Tibial artery (tissue), 4 donors: Measurements from ENCODE around the gene AFF4.

Source experiments
- DNase-seq, 2 donors: peaks; one replicate each; pipeline ENCODE4 v3.0.0-alpha.2; 2019
- H3K27ac ChIP-seq, 2 donors: fragments of 200-600 bp; sonication (generic) in 1 of 2; 1 replicate in 1 of 2; 2 replicates in 1 of 2; pipeline ENCODE4 v1.5.1; 2018 to 2019; ENCODE audit warnings: mild to moderate bottlenecking in 1 of 2
- H3K27me3 ChIP-seq, 2 donors: fragments of 200-600 bp; sonication (generic) in 1 of 2; one replicate each; pipeline versions ENCODE4 v1.5.1 to v1.6.0; 2016 to 2019
- H3K36me3 ChIP-seq, 3 donors: fragments of 200-600 bp; sonication (generic) in 2 of 3; one replicate each; pipeline ENCODE4 v1.5.1; 2016 to 2019; ENCODE audit warnings: mild to moderate bottlenecking in 2 of 3
- H3K4me1 ChIP-seq, 4 donors: fragments of 200-600 bp; sonication (generic) in 2 of 4; 1 replicate in 3 of 4; 2 replicates in 1 of 4; pipeline ENCODE4 v1.5.1; 2016 to 2019
- H3K4me3 ChIP-seq, 2 donors: fragments of 200-600 bp; sonication (generic) in 1 of 2; 1 replicate in 1 of 2; 2 replicates in 1 of 2; pipeline ENCODE4 v1.5.1; 2018 to 2019; ENCODE audit warnings: mild to moderate bottlenecking in 2 of 2
- H3K9me3 ChIP-seq, 3 donors: fragments of 200-600 bp; sonication (generic) in 1 of 3; one replicate each; pipeline ENCODE4 v1.5.1; 2016 to 2019
- intact Hi-C: fragments of 100-400 bp; cut with DNase I; formaldehyde crosslinking; loops from one replicate; pipeline ENCODE4 v1.15.0; 2023; ENCODE audit warnings: low total_unique reads
- TF ChIP-seq, protein P1 (sequence below), 2 experiments: fragments of 200-600 bp in 1 of 2; fragments of 450-650 bp in 1 of 2; IDR thresholded peaks; one replicate each; pipeline ENCODE4 v1.5.1; 2017 to 2019; ENCODE audit warnings: antibody characterized with exemption in 2 of 2, mild to moderate bottlenecking in 1 of 2, moderate library complexity in 1 of 2

AFF4 gene

DNA sequence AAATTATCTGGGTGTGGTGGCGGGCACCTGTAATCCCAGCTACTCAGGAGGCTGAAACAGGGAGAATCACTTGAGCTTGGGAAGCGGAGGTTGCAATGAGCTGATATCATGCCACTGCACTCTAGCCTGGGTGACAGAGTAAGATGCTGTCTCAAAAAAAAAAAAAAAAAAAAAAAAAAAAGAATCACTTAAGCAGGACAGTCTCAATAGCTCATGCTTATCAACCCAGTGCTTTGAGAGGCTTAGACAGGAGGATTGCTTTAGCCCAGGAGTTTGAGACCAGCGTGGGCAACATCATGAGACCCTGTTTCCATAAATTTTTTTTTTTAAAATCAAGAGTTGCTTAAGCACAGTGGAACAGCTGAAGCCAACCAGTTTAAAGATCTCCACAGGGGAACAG lies 47.3 kb downstream of the AFF4 start:
- H3K4me1 ChIP-seq = no peaks in the 10 kb centered on the region
- TF ChIP-seq, protein P1, sequence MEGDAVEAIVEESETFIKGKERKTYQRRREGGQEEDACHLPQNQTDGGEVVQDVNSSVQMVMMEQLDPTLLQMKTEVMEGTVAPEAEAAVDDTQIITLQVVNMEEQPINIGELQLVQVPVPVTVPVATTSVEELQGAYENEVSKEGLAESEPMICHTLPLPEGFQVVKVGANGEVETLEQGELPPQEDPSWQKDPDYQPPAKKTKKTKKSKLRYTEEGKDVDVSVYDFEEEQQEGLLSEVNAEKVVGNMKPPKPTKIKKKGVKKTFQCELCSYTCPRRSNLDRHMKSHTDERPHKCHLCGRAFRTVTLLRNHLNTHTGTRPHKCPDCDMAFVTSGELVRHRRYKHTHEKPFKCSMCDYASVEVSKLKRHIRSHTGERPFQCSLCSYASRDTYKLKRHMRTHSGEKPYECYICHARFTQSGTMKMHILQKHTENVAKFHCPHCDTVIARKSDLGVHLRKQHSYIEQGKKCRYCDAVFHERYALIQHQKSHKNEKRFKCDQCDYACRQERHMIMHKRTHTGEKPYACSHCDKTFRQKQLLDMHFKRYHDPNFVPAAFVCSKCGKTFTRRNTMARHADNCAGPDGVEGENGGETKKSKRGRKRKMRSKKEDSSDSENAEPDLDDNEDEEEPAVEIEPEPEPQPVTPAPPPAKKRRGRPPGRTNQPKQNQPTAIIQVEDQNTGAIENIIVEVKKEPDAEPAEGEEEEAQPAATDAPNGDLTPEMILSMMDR (IDR thresholded peaks at IDR 0.05) = no peak
- no peak for DNase-seq
- H3K36me3 ChIP-seq = peaks cover 7 to 61% (median 35%) of the 10 kb centered on the region in 3 donors
- H3K9me3 ChIP-seq = no peaks in the 10 kb centered on the region
- intact Hi-C loops = no loop called here
- no peak overlapping the region for H3K4me3 ChIP-seq
- no peaks in the 10 kb centered on the region for H3K27me3 ChIP-seq
- H3K27ac ChIP-seq = no peak overlapping the region

DNA sequence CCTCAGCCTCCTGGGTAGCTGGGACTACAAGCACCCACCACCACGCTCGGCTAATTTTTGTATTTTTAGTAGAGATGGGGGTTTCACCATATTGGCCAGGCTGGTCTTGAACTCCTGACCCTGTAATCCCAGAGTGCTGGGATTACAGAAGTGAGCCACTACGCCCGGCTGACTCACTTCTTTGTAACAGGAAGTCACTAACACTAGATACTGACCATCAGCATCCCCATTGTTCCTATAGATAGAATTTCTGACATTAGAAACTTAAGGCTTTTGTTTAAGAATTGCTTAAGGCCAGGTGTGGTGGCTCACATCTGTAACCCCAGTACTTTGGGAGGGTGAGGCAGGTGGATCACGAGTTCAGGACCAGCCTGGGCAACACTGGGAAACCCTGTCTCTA lies 47.8 kb downstream of the AFF4 start:
- H3K27ac ChIP-seq = no peak overlapping the region
- H3K4me3 ChIP-seq = no peak overlapping the region
- H3K9me3 ChIP-seq = no peaks in the 10 kb centered on the region
- H3K4me1 ChIP-seq = no peaks in the 10 kb centered on the region
- TF ChIP-seq, protein P1 (IDR thresholded peaks at IDR 0.05) = no peak
- H3K36me3 ChIP-seq = peaks cover 6 to 57% (median 35%) of the 10 kb centered on the region in 3 donors
- intact Hi-C loops = no loop called here
- no peaks in the 10 kb centered on the region for H3K27me3 ChIP-seq
- DNase-seq = no peak

DNA sequence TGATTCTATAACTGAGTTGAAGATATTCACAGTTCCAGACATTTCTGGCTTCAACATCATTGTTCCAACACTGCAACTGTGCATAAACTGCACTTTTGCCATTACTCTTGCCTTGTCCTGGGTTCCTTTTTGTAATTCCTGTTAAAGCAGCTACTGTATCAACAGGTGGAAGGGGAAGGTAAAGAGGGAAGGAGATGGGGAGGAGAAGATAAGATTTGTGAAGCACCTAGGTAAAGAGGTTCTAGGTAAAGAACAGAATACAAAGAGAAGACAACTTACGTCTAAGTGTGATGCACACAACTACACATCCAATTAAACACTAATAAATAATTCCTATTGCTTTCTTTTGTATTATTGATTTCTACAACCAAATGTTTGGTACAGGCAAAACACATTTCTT lies 53.7 kb downstream of the AFF4 start:
- Histone ChIP-seq H3K27me3 (no peaks in the 10 kb centered on the region), H3K36me3 (peaks cover 5 to 32% (median 18%) of the 10 kb centered on the region in 3 donors), H3K9me3 (no peaks in the 10 kb centered on the region), H3K4me1 (peaks cover 0 to 5% (median 0%) of the 10 kb centered on the region in 4 donors), H3K27ac (no peak overlapping the region), H3K4me3 (no peak overlapping the region)
- TF ChIP-seq, protein P1 (IDR thresholded peaks at IDR 0.05) = no peak
- DNase-seq = no peak
- intact Hi-C loops = no loop called here

DNA sequence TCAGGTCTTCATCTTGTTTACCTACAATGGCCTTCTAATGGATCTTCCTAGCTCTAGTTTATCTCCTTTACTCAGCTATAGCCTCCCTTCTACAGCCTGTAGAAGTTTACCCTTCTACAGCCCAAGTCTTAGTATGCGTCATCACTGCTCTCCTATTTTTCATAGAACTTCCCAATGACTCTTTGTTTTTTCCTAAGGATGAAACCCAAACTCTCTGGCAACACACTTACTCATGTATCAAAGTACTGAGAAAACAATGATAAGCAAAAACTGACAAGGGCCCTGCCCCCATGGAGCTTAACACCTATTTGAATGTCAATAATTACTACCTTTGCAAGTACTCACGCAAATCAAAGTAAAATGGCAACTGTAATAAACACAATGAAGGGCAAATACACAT lies 56.3 kb downstream of the AFF4 start:
- intact Hi-C loops = no loop called here
- no peaks in the 10 kb centered on the region for H3K27me3 ChIP-seq
- no peak for DNase-seq
- H3K36me3 ChIP-seq = peaks cover 9 to 21% (median 13%) of the 10 kb centered on the region in 3 donors
- TF ChIP-seq, protein P1 (IDR thresholded peaks at IDR 0.05) = no peak
- no peak overlapping the region for H3K4me3 ChIP-seq
- H3K9me3 ChIP-seq = no peaks in the 10 kb centered on the region
- H3K27ac ChIP-seq = no peak overlapping the region
- peaks cover 0 to 5% (median 0%) of the 10 kb centered on the region in 4 donors for H3K4me1 ChIP-seq

DNA sequence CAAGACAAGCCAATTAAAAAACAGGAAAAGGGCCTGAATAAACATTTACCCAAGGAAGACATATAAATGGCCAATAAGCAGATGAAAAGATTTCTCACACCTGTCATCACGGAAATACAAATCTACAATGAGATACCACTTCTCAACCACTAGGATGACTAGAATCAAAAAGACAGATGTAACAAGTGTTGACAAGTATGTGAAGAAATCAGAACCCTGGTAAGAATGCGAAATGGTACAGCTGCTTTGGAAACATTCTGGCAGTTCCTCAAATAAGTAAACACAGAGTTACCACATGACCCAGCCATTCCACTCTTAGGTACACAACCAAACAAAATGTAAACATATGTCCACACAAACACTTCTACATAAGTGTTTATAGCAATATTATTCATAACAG lies 57.5 kb downstream of the AFF4 start:
- Histone ChIP-seq H3K36me3 (peaks cover 4 to 28% (median 15%) of the 10 kb centered on the region in 3 donors), H3K9me3 (no peaks in the 10 kb centered on the region), H3K27ac (no peak overlapping the region), H3K4me3 (no peak overlapping the region), H3K4me1 (peaks cover 0 to 5% (median 0%) of the 10 kb centered on the region in 4 donors), H3K27me3 (no peaks in the 10 kb centered on the region)
- TF ChIP-seq, protein P1 (IDR thresholded peaks at IDR 0.05) = no peak
- intact Hi-C loops = no loop called here
- no peak for DNase-seq

DNA sequence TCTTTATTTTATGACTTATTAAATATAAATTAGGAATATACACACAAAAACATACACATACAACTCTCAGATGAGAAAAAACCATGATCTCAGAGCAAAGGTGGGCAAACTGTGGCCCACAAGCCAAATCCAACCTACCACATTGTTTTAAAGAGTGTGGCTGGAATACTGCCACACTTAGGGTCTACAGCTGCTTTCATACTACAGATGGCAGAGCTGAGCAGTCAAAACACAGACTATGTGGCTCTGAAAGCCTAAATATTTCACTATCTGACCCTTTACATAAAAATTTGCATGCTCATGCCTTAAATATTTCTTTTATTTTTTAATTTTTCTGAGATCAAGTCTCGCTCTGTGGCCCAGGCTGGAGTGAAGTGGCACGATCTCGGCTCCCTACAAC lies 61.7 kb downstream of the AFF4 start:
- no peak for DNase-seq
- TF ChIP-seq, protein P1 (IDR thresholded peaks at IDR 0.05) = no peak
- no peak overlapping the region for H3K4me3 ChIP-seq
- intact Hi-C loops = no loop called here
- peaks cover 22 to 45% (median 29%) of the 10 kb centered on the region in 3 donors for H3K36me3 ChIP-seq
- H3K4me1 ChIP-seq = peaks cover 0 to 5% (median under 1%) of the 10 kb centered on the region in 4 donors
- H3K27me3 ChIP-seq = no peaks in the 10 kb centered on the region
- no peaks in the 10 kb centered on the region for H3K9me3 ChIP-seq
- no peak overlapping the region for H3K27ac ChIP-seq
